ENCODE data around the gene FMO5.

FMO5 gene

GRCh38 chr1:147142886-147143285, 82.3 kb downstream of the FMO5 start:
- no peak for DNase-seq (ENCODE audit: low spot score)

All from cerebellar cortex (tissue), 1 donor.